SIG-M5 treated with dmso at 0.1 percent for 504 hours (cell line): Measurements from ENCODE around the gene CLCN2.
A peak's percentile ranks its signal among the peaks of the same experiment; 100 is the strongest.

Experiments
- DNase-seq: peaks from one replicate; lab custom pipeline; 2025; ENCODE audit not compliant: unreplicated experiment; lab: John Stamatoyannopoulos, UW

CLCN2 gene

GRCh38 chr3:184361932-184362667 lies 695 bp upstream of the CLCN2 start:
- peak; percentile 69 for DNase-seq

GRCh38 chr3:184360929-184361531 lies 375 bp downstream of the CLCN2 start:
- no peak for DNase-seq

- no peak for DNase-seq
Observed at GRCh38 chr3:184360070-184360928, 1.1 kb downstream of the CLCN2 start.

- DNase-seq: no peak
Observed at GRCh38 chr3:184359610-184360009, 1.8 kb downstream of the CLCN2 start.

GRCh38 chr3:184358921-184359350 lies 2.5 kb downstream of the CLCN2 start:
- DNase-seq: no peak

GRCh38 chr3:184358124-184358767 lies 3.2 kb downstream of the CLCN2 start:
- no peak for DNase-seq

GRCh38 chr3:184357248-184358123 lies 3.9 kb downstream of the CLCN2 start:
- DNase-seq: no peak

GRCh38 chr3:184355261-184356040 lies 6.0 kb downstream of the CLCN2 start:
- no peak for DNase-seq

GRCh38 chr3:184354754-184355153 lies 6.7 kb downstream of the CLCN2 start:
- DNase-seq: no peak

- DNase-seq: peak; percentile 13
Observed at GRCh38 chr3:184354121-184354728, 7.2 kb downstream of the CLCN2 start.

GRCh38 chr3:184353546-184353941 lies 7.9 kb downstream of the CLCN2 start:
- DNase-seq: no peak

GRCh38 chr3:184352897-184353545 lies 8.4 kb downstream of the CLCN2 start:
- DNase-seq: no peak

- no peak for DNase-seq
Observed at GRCh38 chr3:184352149-184352785, 9.1 kb downstream of the CLCN2 start.

- DNase-seq: no peak
Observed at GRCh38 chr3:184351511-184352148, 9.8 kb downstream of the CLCN2 start.

- no peak for DNase-seq
Observed at GRCh38 chr3:184350618-184351017, 10.8 kb downstream of the CLCN2 start.

GRCh38 chr3:184349563-184350470 lies 11.6 kb downstream of the CLCN2 start:
- DNase-seq: no peak

GRCh38 chr3:184348057-184348382 lies 13.4 kb downstream of the CLCN2 start:
- DNase-seq: no peak
